ENCODE results near the gene TTC32. TPM values are rescaled to one million over a fixed set of nuclear protein-coding genes. Genes with fewer than 3 reads are reported as not detected.

Gene TTC32
- total RNA-seq, 1 experiment from 2014 or later, result 9.9 TPM

GRCh38 chr2:19886261-19886660 lies 15.5 kb downstream of the TTC32 start:
- H3K27me3 Mint-ChIP-seq (ENCODE audit: low read depth), result peaks cover 2% of the 10 kb centered on the region
- no peaks in the 10 kb centered on the region for H3K4me1 Mint-ChIP-seq
- no peak for DNase-seq (ENCODE audit: low spot score)
- ATAC-seq, result no peak
- H3K36me3 Mint-ChIP-seq, result no peaks in the 10 kb centered on the region
- H3K27ac Mint-ChIP-seq, result no peak overlapping the region
- no peak overlapping the region for H3K4me3 Mint-ChIP-seq
- TF ChIP-seq, protein P1, sequence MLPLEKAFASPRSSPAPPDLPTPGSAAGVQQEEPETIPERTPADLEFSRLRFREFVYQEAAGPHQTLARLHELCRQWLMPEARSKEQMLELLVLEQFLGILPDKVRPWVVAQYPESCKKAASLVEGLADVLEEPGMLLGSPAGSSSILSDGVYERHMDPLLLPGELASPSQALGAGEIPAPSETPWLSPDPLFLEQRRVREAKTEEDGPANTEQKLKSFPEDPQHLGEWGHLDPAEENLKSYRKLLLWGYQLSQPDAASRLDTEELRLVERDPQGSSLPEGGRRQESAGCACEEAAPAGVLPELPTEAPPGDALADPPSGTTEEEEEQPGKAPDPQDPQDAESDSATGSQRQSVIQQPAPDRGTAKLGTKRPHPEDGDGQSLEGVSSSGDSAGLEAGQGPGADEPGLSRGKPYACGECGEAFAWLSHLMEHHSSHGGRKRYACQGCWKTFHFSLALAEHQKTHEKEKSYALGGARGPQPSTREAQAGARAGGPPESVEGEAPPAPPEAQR (CRISPR knock-in tag; IDR thresholded peaks at IDR 0.05), result no peak
- TF ChIP-seq ZNF232 (CRISPR knock-in tag; IDR thresholded peaks at IDR 0.05) (no peak), OVOL2 (CRISPR knock-in tag; IDR thresholded peaks at IDR 0.05; ENCODE audit: borderline replicate concordance) (no peak), NFYB (CRISPR knock-in tag; conservative IDR thresholded peaks at IDR 0.05; ENCODE audit: low read depth) (no peak), AFF4 (CRISPR knock-in tag; IDR thresholded peaks at IDR 0.05; ENCODE audit: borderline replicate concordance) (no peak), MXD4 (CRISPR knock-in tag; IDR thresholded peaks at IDR 0.05; ENCODE audit: borderline replicate concordance) (no peak), JAZF1 (CRISPR knock-in tag; IDR thresholded peaks at IDR 0.05) (no peak)
- TF ChIP-seq, protein P2, sequence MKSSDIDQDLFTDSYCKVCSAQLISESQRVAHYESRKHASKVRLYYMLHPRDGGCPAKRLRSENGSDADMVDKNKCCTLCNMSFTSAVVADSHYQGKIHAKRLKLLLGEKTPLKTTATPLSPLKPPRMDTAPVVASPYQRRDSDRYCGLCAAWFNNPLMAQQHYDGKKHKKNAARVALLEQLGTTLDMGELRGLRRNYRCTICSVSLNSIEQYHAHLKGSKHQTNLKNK (CRISPR knock-in tag; IDR thresholded peaks at IDR 0.05), result no peak
- TF ChIP-seq, protein P3, sequence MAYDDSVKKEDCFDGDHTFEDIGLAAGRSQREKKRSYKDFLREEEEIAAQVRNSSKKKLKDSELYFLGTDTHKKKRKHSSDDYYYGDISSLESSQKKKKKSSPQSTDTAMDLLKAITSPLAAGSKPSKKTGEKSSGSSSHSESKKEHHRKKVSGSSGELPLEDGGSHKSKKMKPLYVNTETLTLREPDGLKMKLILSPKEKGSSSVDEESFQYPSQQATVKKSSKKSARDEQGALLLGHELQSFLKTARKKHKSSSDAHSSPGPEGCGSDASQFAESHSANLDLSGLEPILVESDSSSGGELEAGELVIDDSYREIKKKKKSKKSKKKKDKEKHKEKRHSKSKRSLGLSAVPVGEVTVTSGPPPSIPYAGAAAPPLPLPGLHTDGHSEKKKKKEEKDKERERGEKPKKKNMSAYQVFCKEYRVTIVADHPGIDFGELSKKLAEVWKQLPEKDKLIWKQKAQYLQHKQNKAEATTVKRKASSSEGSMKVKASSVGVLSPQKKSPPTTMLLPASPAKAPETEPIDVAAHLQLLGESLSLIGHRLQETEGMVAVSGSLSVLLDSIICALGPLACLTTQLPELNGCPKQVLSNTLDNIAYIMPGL (CRISPR knock-in tag; IDR thresholded peaks at IDR 0.05), result no peak
- ChIA-PET CTCF (interaction anchor here (1.4 kb wide), 1 partner anchor 208 kb away, joined by 5 read pairs; no protein-coding TSS in a partner anchor), POLR2A (interaction anchor here (1.0 to 1.2 kb wide), 2 partner anchors 12 to 15 kb away, joined by 3 read pairs; no protein-coding TSS in a partner anchor)
- no peaks in the 10 kb centered on the region for H3K9me3 Mint-ChIP-seq

- ATAC-seq, result no peak
- no peaks in the 10 kb centered on the region for H3K9me3 Mint-ChIP-seq
- H3K4me1 Mint-ChIP-seq, result no peaks in the 10 kb centered on the region
- CTCF ChIA-PET, result interaction anchor here (0.6 to 1.4 kb wide), 2 partner anchors 208 to 214 kb away, joined by 4 to 5 read pairs; no protein-coding TSS in a partner anchor
- H3K27me3 Mint-ChIP-seq (ENCODE audit: low read depth), result peaks cover 2% of the 10 kb centered on the region
- TF ChIP-seq GRHL2 (CRISPR knock-in tag; IDR thresholded peaks at IDR 0.05; ENCODE audit: insufficient replicate concordance, severe bottlenecking) (no peak), FOXP4 (CRISPR knock-in tag; IDR thresholded peaks at IDR 0.05) (no peak), ZNF138 (CRISPR knock-in tag; conservative IDR thresholded peaks at IDR 0.05) (no peak), OVOL2 (CRISPR knock-in tag; IDR thresholded peaks at IDR 0.05; ENCODE audit: borderline replicate concordance) (no peak), SP1 (CRISPR knock-in tag; conservative IDR thresholded peaks at IDR 0.05) (no peak), ESRRA (CRISPR knock-in tag; IDR thresholded peaks at IDR 0.05; ENCODE audit: borderline replicate concordance) (no peak)
- TF ChIP-seq, protein P3 (CRISPR knock-in tag; IDR thresholded peaks at IDR 0.05), result no peak
- H3K36me3 Mint-ChIP-seq, result no peaks in the 10 kb centered on the region
- DNase-seq (ENCODE audit: low spot score), result no peak
- POLR2A ChIA-PET, result interaction anchor here (1.0 to 1.2 kb wide), 2 partner anchors 11 to 15 kb away, joined by 3 read pairs; no protein-coding TSS in a partner anchor
- H3K4me3 Mint-ChIP-seq, result no peak overlapping the region
- no peak overlapping the region for H3K27ac Mint-ChIP-seq
Observed at GRCh38 chr2:19885791-19886190, 16.0 kb downstream of the TTC32 start.
